ENCODE measurements around the gene MRFAP1L1. TPM values are rescaled to one million over a fixed set of nuclear protein-coding genes. Genes with fewer than 3 reads are reported as not detected.

The MRFAP1L1 gene
- total RNA-seq, 6 experiments from 2014 or later, result 35.5 to 41.0 (median 40.1) TPM

- no peaks in the 10 kb centered on the region for H3K9me3 Mint-ChIP-seq
- TF ChIP-seq CTCF (IDR thresholded peaks at IDR 0.05), result no peak
- H3K27me3 Mint-ChIP-seq (ENCODE audit: insufficient read depth), result no peaks in the 10 kb centered on the region; the same call in none of the 2 replicates
- DNase-seq, result no peak
- H3K4me1 Mint-ChIP-seq (ENCODE audit: low read depth), result peaks cover 9% of the 10 kb centered on the region
- no peak overlapping the region for H3K4me3 Mint-ChIP-seq
- H3K36me3 Mint-ChIP-seq (ENCODE audit: low read depth), result no peaks in the 10 kb centered on the region
- no peak overlapping the region for H3K27ac Mint-ChIP-seq
These were observed 44.2 kb upstream of the MRFAP1L1 start for GRCh38 chr4:6753891-6754290.

- Mint-ChIP-seq H3K4me3 (no peak overlapping the region), H3K27ac (no peak overlapping the region), H3K27me3 (ENCODE audit: insufficient read depth) (peaks cover 2% of the 10 kb centered on the region), H3K9me3 (no peaks in the 10 kb centered on the region), H3K4me1 (ENCODE audit: low read depth) (peaks cover 12% of the 10 kb centered on the region), H3K36me3 (ENCODE audit: low read depth) (no peaks in the 10 kb centered on the region)
- TF ChIP-seq CTCF (IDR thresholded peaks at IDR 0.05), result no peak
- no peak for DNase-seq
These were observed 43.5 kb upstream of the MRFAP1L1 start for GRCh38 chr4:6753103-6753560.

- H3K27me3 Mint-ChIP-seq (ENCODE audit: insufficient read depth), result peaks cover 2% of the 10 kb centered on the region
- peaks cover 13% of the 10 kb centered on the region for H3K4me1 Mint-ChIP-seq (ENCODE audit: low read depth)
- no peak overlapping the region for H3K4me3 Mint-ChIP-seq
- no peak for DNase-seq
- H3K9me3 Mint-ChIP-seq, result no peaks in the 10 kb centered on the region
- no peak overlapping the region for H3K27ac Mint-ChIP-seq
- TF ChIP-seq CTCF (IDR thresholded peaks at IDR 0.05), result no peak
- no peaks in the 10 kb centered on the region for H3K36me3 Mint-ChIP-seq (ENCODE audit: low read depth)
These were observed 42.8 kb upstream of the MRFAP1L1 start for GRCh38 chr4:6752486-6752829.

- Mint-ChIP-seq H3K27ac (no peak overlapping the region), H3K36me3 (ENCODE audit: low read depth) (no peaks in the 10 kb centered on the region), H3K9me3 (no peaks in the 10 kb centered on the region), H3K4me3 (no peak overlapping the region), H3K27me3 (ENCODE audit: insufficient read depth) (peaks cover 2% of the 10 kb centered on the region), H3K4me1 (ENCODE audit: low read depth) (peaks cover 17% of the 10 kb centered on the region)
- no peak for TF ChIP-seq CTCF (IDR thresholded peaks at IDR 0.05)
- no peak for DNase-seq
These were observed 42.2 kb upstream of the MRFAP1L1 start for GRCh38 chr4:6751611-6752485.

GRCh38 chr4:6750286-6751221 is 40.9 kb upstream of the MRFAP1L1 start:
- no peak for TF ChIP-seq CTCF (IDR thresholded peaks at IDR 0.05)
- H3K27ac Mint-ChIP-seq, result no peak overlapping the region
- H3K4me3 Mint-ChIP-seq, result no peak overlapping the region
- H3K9me3 Mint-ChIP-seq, result no peaks in the 10 kb centered on the region
- no peaks in the 10 kb centered on the region for H3K36me3 Mint-ChIP-seq (ENCODE audit: low read depth)
- no peak for DNase-seq
- H3K27me3 Mint-ChIP-seq (ENCODE audit: insufficient read depth), result peaks cover 6% of the 10 kb centered on the region
- H3K4me1 Mint-ChIP-seq (ENCODE audit: low read depth), result peaks cover 17% of the 10 kb centered on the region

Data from HFFc6 (cell line).